ENCODE data around the gene HEY2. TPM values are rescaled to one million over a fixed set of nuclear protein-coding genes. Genes with fewer than 3 reads are reported as not detected.

The HEY2 gene
- polyA plus RNA-seq, 2 of the 4 experiments (the other 2 are of a cell fraction) = 0.09 TPM; not detected in 1

- no peak for DNase-seq (ENCODE audit: low read depth in 1 of 2, low spot score in 1 of 2)
- ChIA-PET CTCF (interaction anchor here (1.2 to 1.7 kb wide), 3 partner anchors 156 to 486 kb away, joined by 3 to 4 read pairs (median 4); partner anchors contain the start of gene HINT3), POLR2A (no interaction called here)
- 92% methylated on average over 3 of the region's 3 CpGs for WGBS (ENCODE audit: missing lambda C conversion rate)
- ATAC-seq = no peak
- no peak overlapping the region for H3K4me3 ChIP-seq
- peaks cover 49% of the 10 kb centered on the region for H3K4me1 ChIP-seq
- H3K9me3 ChIP-seq = no peaks in the 10 kb centered on the region
- no peak overlapping the region for H3K4me2 ChIP-seq
- no peak for TF ChIP-seq RARB (CRISPR knock-in tag; IDR thresholded peaks at IDR 0.05)
- no peak for TF ChIP-seq CHD2 (IDR thresholded peaks at IDR 0.05; ENCODE audit: low read length, partially characterized antibody)
- FAIRE-seq = no peak
- no peak overlapping the region for H3K27ac ChIP-seq
Observed at GRCh38 chr6:125797120-125797885, 47.9 kb downstream of the HEY2 start.

GRCh38 chr6:125797886-125798444 lies 48.5 kb downstream of the HEY2 start:
- no peak overlapping the region for H3K4me3 ChIP-seq
- 66% methylated on average over 3 of the region's 3 CpGs for WGBS (ENCODE audit: missing lambda C conversion rate)
- ChIA-PET CTCF (no interaction called here), POLR2A (no interaction called here)
- H3K4me1 ChIP-seq = peaks cover 42% of the 10 kb centered on the region
- no peaks in the 10 kb centered on the region for H3K9me3 ChIP-seq
- no peak for FAIRE-seq
- no peak for DNase-seq (ENCODE audit: low read depth in 1 of 2, low spot score in 1 of 2)
- no peak; a peak in 1 of 6 replicates for ATAC-seq
- no peak overlapping the region for H3K4me2 ChIP-seq
- no peak overlapping the region for H3K27ac ChIP-seq
- TF ChIP-seq MAZ (IDR thresholded peaks at IDR 0.05; ENCODE audit: borderline replicate concordance, low read depth, low read length) (no peak), GATA3 (IDR thresholded peaks at IDR 0.05; ENCODE audit: borderline replicate concordance) (no peak), HOXB5 (CRISPR knock-in tag; IDR thresholded peaks at IDR 0.05) (no peak), PHF8 (IDR thresholded peaks at IDR 0.05; ENCODE audit: borderline replicate concordance, low read depth) (no peak), ZC3H11A (IDR thresholded peaks at IDR 0.05) (no peak), RCOR1 (IDR thresholded peaks at IDR 0.05; ENCODE audit: low read depth, low read length) (no peak), HES2 (IDR thresholded peaks at IDR 0.05) (no peak), PBX3 (IDR thresholded peaks at IDR 0.05) (no peak), KDM5A (IDR thresholded peaks at IDR 0.05) (no peak), POLR2AphosphoS2 (conservative IDR thresholded peaks at IDR 0.05; ENCODE audit: low read length) (no peak), ZSCAN20 (CRISPR knock-in tag; IDR thresholded peaks at IDR 0.05) (no peak), CBX2 (IDR thresholded peaks at IDR 0.05; ENCODE audit: borderline replicate concordance, low read depth) (no peak), MYC (IDR thresholded peaks at IDR 0.05; ENCODE audit: borderline replicate concordance, low read length) (no peak), JUNB (IDR thresholded peaks at IDR 0.05) (no peak), FOXS1 (CRISPR knock-in tag; IDR thresholded peaks at IDR 0.05) (no peak), REST (IDR thresholded peaks at IDR 0.05) (no peak)

Data from A549 (cell line).